ENCODE measurements around the gene PMEPA1. TPM values are rescaled to one million over a fixed set of nuclear protein-coding genes. Genes with fewer than 3 reads are reported as not detected.

The PMEPA1 gene
- total RNA-seq, 1 donor from 2014 or later = 11.7 TPM

- DNase-seq = no peak
Measured at GRCh38 chr20:57693002-57693582, 16.7 kb downstream of the PMEPA1 start.

- DNase-seq = no peak
Measured at GRCh38 chr20:57692393-57692792, 17.4 kb downstream of the PMEPA1 start.

GRCh38 chr20:57691699-57692098 lies 18.1 kb downstream of the PMEPA1 start:
- DNase-seq = no peak

GRCh38 chr20:57690525-57690924 lies 19.3 kb downstream of the PMEPA1 start:
- DNase-seq = no peak

- DNase-seq = no peak
Measured at GRCh38 chr20:57689745-57690481, 19.9 kb downstream of the PMEPA1 start.

GRCh38 chr20:57688864-57689263 lies 21.0 kb downstream of the PMEPA1 start:
- DNase-seq = no peak

- DNase-seq = no peak
Measured at GRCh38 chr20:57688295-57688694, 21.5 kb downstream of the PMEPA1 start.

- DNase-seq = no peak
Measured at GRCh38 chr20:57686931-57687652, 22.7 kb downstream of the PMEPA1 start.

GRCh38 chr20:57685146-57685758 lies 24.6 kb downstream of the PMEPA1 start:
- peak; percentile 11 for DNase-seq

GRCh38 chr20:57684808-57685140 lies 25.0 kb downstream of the PMEPA1 start:
- no peak for DNase-seq

GRCh38 chr20:57683881-57684807 lies 25.7 kb downstream of the PMEPA1 start:
- DNase-seq = no peak

- DNase-seq = no peak
Measured at GRCh38 chr20:57683287-57683686, 26.5 kb downstream of the PMEPA1 start.

- peak; percentile 85 for DNase-seq
Measured at GRCh38 chr20:57682184-57683101, 27.4 kb downstream of the PMEPA1 start.

GRCh38 chr20:57680934-57681914 lies 28.6 kb downstream of the PMEPA1 start:
- DNase-seq = no peak

- DNase-seq = peak; percentile 40
Measured at GRCh38 chr20:57680131-57680716, 29.6 kb downstream of the PMEPA1 start.

- no peak for DNase-seq
Measured at GRCh38 chr20:57679113-57679512, 30.7 kb downstream of the PMEPA1 start.

- DNase-seq = no peak
Measured at GRCh38 chr20:57678340-57678739, 31.5 kb downstream of the PMEPA1 start.

GRCh38 chr20:57677584-57677982 lies 32.2 kb downstream of the PMEPA1 start:
- DNase-seq = no peak
